ENCODE data around the gene RCBTB2.
"Not testable (repeated sequence)": the region's sequence is repeated elsewhere in the genome, so short reads cannot be mapped to it uniquely, and the experiment has no call there.

The RCBTB2 gene

DNA sequence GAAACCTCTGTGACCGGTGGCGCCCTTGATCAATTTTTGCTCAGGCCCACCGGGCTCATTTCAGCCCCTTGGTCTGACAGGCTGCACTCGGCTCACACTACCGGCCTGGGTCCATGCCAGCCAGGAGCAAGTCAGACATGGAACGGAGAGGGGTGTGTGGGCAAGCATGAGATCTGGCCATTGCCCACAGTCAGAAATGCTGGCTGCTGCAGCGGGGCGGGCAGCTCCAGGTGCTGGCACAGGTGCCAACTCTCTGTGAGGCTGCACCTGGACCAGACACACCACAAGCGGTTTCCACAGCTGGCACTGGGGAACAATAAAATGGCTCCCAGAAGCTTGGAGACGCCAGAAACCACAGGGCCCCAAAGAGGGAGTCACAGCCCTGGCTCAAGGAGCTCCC, 76.3 kb downstream of the RCBTB2 start:
- no peak for DNase-seq (ENCODE audit: low read depth in 2 of 3, low spot score in 1 of 3)

DNA sequence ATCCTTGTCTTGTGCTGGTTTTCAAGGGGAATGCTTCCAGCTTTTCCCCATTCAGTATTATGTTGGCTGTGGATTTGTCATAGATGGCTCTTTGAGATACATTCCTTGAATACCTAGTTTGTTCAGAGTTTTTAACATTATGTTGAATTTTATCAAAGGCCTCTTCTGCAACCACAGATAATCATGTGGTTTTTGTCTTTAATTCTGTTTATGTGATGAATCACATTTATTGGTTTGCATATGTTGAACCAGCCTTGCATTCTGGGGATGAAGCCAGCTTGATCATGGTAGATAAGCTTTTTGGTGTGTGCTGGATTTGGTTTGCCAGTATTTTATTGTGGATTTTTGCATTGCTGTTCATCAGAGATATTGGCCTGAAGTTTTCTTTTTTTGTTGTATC, 81.7 kb downstream of the RCBTB2 start:
- not testable (repeated sequence) for DNase-seq (ENCODE audit: low read depth in 2 of 3, low spot score in 1 of 3)

DNA sequence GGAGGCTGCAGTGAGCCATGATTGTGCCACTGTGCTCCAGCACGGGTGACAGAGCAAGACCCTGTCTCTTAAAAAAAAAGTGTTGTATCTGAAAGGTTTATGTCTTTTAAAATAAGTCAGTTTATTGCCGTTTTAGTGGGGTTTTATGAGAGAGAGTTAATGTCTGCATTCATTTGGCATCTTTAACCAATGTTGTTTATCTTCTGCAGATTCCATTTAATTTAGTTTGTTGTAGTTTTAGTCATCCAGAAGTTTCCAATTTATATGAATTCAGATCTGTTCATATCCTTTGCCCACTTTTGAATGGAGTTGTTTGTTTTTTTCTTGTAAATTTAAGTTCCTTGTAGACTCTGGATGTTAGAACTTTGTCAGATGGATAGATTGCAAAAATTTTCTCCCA, 83.2 kb downstream of the RCBTB2 start:
- no peak for DNase-seq (ENCODE audit: low read depth in 2 of 3, low spot score in 1 of 3)

DNA sequence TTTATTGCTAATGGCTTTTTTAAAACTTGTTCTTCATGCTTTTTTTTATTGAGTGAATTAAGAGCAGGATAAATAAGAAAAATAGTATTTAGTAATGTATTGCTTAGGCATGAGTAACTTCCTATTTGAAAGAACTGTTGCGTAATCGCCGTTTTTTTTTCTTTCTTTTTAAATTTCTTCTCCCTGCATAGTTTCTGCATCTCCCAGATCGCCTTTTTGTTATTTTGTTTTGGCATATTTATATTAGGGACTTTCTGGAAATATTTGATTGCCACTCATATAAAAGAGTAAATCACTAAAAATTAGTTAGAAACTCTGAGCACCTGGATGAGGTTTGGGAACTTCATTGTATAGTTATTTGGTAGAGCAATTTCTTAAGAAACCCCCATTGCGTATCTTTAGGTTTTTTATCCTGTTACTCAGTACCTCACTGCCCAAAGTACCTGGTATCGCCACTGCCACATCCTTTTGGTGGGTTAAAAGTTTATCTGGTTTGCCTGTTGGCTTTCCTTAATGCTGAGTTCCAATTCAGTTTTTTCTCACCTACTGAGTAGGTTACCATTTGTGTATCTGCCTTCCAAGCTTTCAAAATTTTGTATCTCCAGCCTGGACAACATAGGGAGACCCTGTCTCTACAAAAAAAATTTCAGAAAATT, 83.8 kb downstream of the RCBTB2 start:
- no peak for DNase-seq (ENCODE audit: low read depth in 2 of 3, low spot score in 1 of 3)

DNA sequence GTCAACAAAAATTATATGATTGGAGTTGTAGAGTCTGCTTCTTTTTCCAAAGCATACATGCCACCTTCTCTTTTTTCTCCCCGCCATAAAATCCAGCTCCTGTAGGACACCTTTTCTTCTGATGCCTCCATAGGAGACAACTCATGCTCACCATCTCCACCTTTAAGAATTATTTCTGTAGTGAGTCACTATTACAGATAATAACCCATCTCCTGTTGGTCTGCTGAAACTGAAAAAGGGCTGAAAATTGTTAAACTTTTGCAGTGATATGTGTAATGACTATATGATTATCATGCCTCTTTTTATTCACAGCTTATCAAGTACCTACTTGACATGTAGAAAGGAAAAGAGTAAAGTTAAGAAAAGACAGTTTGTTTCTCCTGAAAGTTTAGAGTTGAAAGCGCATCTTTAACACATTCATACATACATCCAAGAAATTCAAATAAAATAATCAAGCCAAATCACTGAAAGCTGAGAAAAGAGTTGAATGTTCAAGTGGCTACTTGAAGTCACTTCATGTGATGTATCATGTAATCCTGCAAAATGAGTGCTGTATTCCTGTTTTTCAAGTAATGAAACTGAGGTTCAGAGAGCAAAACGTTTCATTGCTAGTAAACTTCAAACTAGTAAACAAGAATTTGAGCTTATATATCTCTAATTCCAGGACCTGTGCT, 84.5 kb downstream of the RCBTB2 start:
- DNase-seq (ENCODE audit: low read depth in 2 of 3, low spot score in 1 of 3), result no peak

DNA sequence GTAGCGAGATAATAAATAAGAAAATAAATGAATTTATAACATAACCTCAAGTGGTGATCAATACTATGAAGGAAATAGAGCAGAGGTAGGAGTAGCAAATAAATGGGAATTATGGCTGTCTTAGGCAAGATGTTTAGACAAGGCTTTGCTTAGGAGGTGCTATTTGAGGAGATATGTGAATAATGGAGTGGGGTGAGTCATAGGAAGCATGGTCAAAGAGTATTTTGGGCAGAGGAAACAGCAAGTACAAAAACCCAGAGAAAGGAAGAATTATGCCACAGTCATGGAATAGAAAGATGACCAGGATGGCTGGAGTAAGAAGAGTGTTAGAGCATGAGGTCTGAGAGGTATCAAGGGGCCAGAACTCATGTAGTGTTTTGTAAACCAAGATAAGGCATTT, 86.4 kb downstream of the RCBTB2 start:
- DNase-seq (ENCODE audit: low read depth in 2 of 3, low spot score in 1 of 3), result no peak

DNA sequence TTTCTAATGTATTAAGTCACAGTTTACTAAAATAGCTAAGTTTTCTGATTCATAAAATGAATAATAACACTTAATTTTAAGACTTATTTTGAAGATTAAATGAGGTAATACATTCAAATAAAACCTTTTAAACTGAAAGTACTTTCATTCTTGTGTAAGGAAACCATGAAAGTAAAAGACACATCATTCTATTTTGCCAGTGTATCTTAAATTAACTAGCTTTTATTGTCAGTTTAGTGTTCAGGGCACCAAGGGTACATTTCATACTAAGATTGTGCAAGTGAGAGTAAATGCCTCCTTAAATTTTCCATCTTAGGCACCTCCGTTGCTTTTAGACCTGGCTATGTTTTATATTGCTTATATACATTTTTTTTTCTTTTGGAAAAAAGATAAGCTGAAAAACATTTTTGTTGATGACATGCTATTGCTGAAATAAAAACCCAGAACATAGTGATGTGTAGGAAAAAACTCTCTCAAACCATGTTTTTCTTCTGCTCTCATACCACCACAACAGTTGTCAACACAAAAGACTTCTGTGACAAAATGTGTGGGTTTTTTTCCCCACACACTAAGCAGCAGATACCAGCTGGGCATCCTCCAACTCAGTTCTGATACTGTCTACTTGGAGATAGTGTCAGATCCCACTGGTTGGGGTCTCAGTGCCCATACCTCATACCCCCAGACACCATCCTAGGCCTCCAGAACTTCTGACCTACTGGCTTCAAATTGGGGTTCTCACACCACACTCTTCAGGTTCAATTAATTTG, 89.3 kb downstream of the RCBTB2 start:
- DNase-seq (ENCODE audit: low read depth in 2 of 3, low spot score in 1 of 3), result no peak
